ENCODE measurements around the gene ACACB. TPM values are rescaled to one million over a fixed set of nuclear protein-coding genes. Genes with fewer than 3 reads are reported as not detected.

ACACB gene
- total RNA-seq, 1 donor: 3.9 TPM

DNA sequence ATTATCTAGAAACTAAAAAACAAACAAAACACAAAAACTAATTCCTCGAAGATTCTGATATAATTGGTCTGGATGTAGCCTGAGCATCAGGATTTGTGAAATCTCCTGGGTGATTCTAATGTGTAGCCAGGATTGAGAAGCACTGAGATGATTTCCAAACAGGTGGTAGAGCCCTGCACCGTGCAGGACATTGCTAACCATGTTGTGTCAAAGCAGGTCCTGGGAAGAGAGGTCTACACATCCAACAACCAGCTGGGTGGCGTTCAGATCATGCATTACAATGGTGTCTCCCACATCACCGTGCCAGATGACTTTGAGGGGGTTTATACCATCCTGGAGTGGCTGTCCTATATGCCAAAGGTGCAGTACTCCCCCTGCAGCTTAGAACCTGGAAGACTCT, 136.4 kb downstream of the ACACB start:
- H3K4me3 ChIP-seq (ENCODE audit: low read depth, low read length): no peak overlapping the region
- no peak for TF ChIP-seq CTCF (IDR thresholded peaks at IDR 0.05; ENCODE audit: insufficient read depth, low read depth, low read length)
- no peak for DNase-seq (ENCODE audit: low read depth)

DNA sequence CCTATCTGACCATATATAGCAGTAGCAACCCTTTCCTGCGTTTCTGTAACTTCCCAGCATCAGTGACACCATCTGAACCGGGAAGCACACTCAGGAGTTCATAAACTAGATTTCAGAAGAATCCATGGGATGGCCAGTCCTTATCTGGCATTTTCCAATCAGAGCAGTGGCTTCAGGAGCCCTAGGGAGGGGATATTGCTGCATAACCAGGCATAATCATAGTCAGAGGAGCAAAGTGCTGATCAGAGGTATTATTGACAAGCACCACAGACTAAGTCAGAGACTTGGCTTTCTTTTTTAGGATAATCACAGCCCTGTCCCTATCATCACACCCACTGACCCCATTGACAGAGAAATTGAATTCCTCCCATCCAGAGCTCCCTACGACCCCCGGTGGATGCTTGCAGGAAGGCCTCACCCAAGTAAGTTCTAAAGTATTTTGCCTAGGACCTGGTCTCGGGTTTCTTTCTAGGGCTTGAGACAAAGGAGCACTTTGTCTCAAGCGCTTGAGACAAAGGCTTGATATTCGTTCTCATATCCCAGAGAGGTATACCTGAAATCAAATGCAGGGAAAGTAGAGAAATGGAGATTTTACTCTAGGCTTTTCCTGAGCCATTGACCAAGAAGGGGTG, 137.6 kb downstream of the ACACB start:
- DNase-seq (ENCODE audit: low read depth): no peak
- H3K4me3 ChIP-seq (ENCODE audit: low read depth, low read length): no peak overlapping the region
- no peak for TF ChIP-seq CTCF (IDR thresholded peaks at IDR 0.05; ENCODE audit: insufficient read depth, low read depth, low read length)

GRCh38 chr12:109255377-109255776, 139.0 kb downstream of the ACACB start:
- DNase-seq (ENCODE audit: low read depth): peak; percentile 16
- no peak overlapping the region for H3K4me3 ChIP-seq (ENCODE audit: low read depth, low read length)
- TF ChIP-seq CTCF (IDR thresholded peaks at IDR 0.05; ENCODE audit: insufficient read depth, low read depth, low read length): peak; percentile 38

DNA sequence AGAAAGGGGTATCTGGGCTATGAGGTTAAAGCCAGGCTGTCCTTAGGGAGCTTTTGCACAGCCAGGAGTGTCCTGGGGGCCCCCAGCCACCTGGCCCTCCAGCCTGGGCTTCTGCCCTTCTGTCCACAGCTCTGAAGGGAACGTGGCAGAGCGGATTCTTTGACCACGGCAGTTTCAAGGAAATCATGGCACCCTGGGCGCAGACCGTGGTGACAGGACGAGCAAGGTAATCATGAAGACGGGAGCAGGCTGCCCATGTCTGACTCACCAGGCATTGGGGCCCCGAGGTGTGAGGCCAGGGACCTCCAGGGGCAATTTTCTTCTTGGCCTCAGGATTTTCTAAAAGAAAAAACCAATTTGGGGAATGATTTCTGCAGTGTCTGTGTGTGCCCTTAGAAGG, 139.6 kb downstream of the ACACB start:
- H3K4me3 ChIP-seq (ENCODE audit: low read depth, low read length): no peak overlapping the region
- TF ChIP-seq CTCF (IDR thresholded peaks at IDR 0.05; ENCODE audit: insufficient read depth, low read depth, low read length): no peak
- no peak for DNase-seq (ENCODE audit: low read depth)

DNA sequence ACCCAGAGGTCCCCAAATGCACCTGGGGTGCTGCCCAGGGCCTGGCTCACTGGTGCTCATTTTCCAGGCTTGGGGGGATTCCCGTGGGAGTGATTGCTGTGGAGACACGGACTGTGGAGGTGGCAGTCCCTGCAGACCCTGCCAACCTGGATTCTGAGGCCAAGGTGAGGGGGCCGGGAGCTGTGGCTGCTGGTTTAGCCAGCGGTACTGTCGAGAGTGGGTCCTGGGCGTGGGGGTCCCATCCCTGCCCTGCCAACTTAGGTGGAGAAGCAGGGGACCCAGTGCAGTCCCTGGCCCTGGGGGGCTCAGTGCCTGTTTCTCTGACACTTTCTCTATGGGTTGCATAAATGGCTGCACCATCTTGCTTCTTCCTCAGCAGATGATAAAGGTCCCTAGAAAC, 141.8 kb downstream of the ACACB start:
- TF ChIP-seq CTCF (IDR thresholded peaks at IDR 0.05; ENCODE audit: insufficient read depth, low read depth, low read length): no peak
- H3K4me3 ChIP-seq (ENCODE audit: low read depth, low read length): no peak overlapping the region
- no peak for DNase-seq (ENCODE audit: low read depth)

DNA sequence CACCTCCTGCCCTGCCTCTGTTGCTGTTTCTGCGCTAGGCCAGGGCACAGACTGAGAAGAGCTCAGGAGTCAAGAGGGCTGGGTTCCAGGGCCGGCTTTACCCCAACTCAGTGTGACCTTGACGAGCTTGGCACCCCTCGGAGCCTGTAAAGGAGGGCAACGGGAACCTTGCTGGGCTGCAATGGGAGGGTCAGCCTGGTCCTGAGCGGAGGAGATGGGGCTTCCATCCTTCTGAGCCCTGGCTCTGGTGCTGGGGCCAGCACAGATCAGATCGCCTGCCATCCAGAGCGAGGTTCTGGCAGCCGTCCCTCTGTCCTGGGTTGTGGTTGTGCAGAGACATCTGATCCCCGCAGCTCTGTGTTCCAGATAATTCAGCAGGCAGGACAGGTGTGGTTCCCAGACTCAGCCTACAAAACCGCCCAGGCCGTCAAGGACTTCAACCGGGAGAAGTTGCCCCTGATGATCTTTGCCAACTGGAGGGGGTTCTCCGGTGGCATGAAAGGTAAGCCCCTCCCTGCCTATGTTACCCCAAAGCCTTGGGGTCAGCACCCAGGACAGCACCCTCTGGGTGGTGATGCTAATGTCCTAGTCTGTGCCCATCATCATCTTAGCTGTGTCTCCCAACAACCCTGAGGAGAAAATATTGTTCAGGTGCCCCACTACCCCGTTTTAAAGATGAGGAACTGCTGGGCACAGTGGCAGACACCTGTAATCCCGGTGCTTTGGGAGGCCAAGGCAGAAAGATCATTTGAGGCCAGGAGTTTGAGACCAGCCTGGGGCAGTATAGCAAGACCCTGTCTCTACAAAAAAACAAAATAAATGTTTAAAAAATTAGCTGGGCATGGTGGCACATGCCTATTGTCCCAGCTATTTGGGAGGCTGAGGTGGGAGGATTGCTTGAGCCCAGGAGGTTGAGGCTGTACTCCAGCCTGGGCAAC, 142.5 kb downstream of the ACACB start:
- DNase-seq (ENCODE audit: low read depth): no peak
- no peak for TF ChIP-seq CTCF (IDR thresholded peaks at IDR 0.05; ENCODE audit: insufficient read depth, low read depth, low read length)

More for the DNA sequence above, 142.5 kb downstream of the ACACB start:
- H3K4me3 ChIP-seq (ENCODE audit: low read depth, low read length): no peak overlapping the region
